ENCODE results near the gene RPL31.

GRCh38 chr2:101052147-101052546 is 50.1 kb downstream of the RPL31 start:
- TF ChIP-seq USF2 (IDR thresholded peaks at IDR 0.05; ENCODE audit: borderline replicate concordance, low read depth, low read length) = no peak
- TF ChIP-seq FOXM1 (IDR thresholded peaks at IDR 0.05; ENCODE audit: low read depth) = no peak
- no peak for TF ChIP-seq CTCF (IDR thresholded peaks at IDR 0.05)
- no peak for TF ChIP-seq TAF1 (IDR thresholded peaks at IDR 0.05; ENCODE audit: borderline replicate concordance, low read depth, low read length)
- no peak for TF ChIP-seq RCOR1 (IDR thresholded peaks at IDR 0.05; ENCODE audit: low read length)
- no peak for TF ChIP-seq YY1 (IDR thresholded peaks at IDR 0.05; ENCODE audit: low read depth)
- TF ChIP-seq EZH2phosphoT487 (IDR thresholded peaks at IDR 0.05; ENCODE audit: borderline replicate concordance, low read depth) = no peak
- TF ChIP-seq NFIC (IDR thresholded peaks at IDR 0.05; ENCODE audit: borderline replicate concordance) = no peak
- no peak for TF ChIP-seq RAD21 (IDR thresholded peaks at IDR 0.05; ENCODE audit: low read length)
- TF ChIP-seq RFX5 (IDR thresholded peaks at IDR 0.05; ENCODE audit: low read length) = no peak
- TF ChIP-seq MXI1 (IDR thresholded peaks at IDR 0.05; ENCODE audit: low read depth, low read length) = no peak
- TF ChIP-seq POLR2AphosphoS5 (IDR thresholded peaks at IDR 0.05; ENCODE audit: low read depth, low read length) = no peak
- no peak for TF ChIP-seq JUND (IDR thresholded peaks at IDR 0.05)
- TF ChIP-seq PBX3 (IDR thresholded peaks at IDR 0.05) = no peak

All from SK-N-SH (cell line).